Brain microvascular endothelial cell (primary cell): ENCODE results near the gene WDR41.
"Not testable (repeated sequence)": the region's sequence is repeated elsewhere in the genome, so short reads cannot be mapped to it uniquely, and the experiment has no call there.

Source experiments
- DNase-seq: peaks from one replicate; pipeline ENCODE4 v3.0.0-alpha.2; 2020
- H3K27ac ChIP-seq: fragments of 250-450 bp; sonication (Bioruptor Pico); 2 replicates; pipeline ENCODE4 v1.5.1; 2020; ENCODE audit warnings: mild to moderate bottlenecking, moderate library complexity
- H3K27me3 ChIP-seq: fragments of 250-450 bp; sonication (Bioruptor Pico); replicated peaks from 2 replicates; pipeline ENCODE4 v1.5.1; 2020; ENCODE audit warnings: mild to moderate bottlenecking
- H3K36me3 ChIP-seq: fragments of 250-450 bp; sonication (Bioruptor Pico); replicated peaks from 2 replicates; pipeline ENCODE4 v1.5.1; 2020; ENCODE audit warnings: mild to moderate bottlenecking
- H3K4me3 ChIP-seq: 2 replicates; pipeline ENCODE4 v1.5.1; 2011; ENCODE audit warnings: low read depth, mild to moderate bottlenecking, control low read depth, low read length, moderate library complexity
- CTCF ChIP-seq: IDR thresholded peaks from 2 replicates; pipeline ENCODE4 v1.5.1; 2011; ENCODE audit warnings: low read depth, mild to moderate bottlenecking, moderate library complexity, low read length, control low read depth, inconsistent platforms; ENCODE audit errors: missing control alignments
- in situ Hi-C: cut with HindIII; loops from 2 replicates; pipeline ENCODE4 v1.10.0; 2017; ENCODE audit warnings: low sequenced_read_pairs, low pct_ligation_motif_present

The WDR41 gene

GRCh38 chr5:77486344-77486962 is 5.7 kb downstream of the WDR41 start:
- Histone ChIP-seq H3K36me3 (peaks cover 17% of the 10 kb centered on the region), H3K4me3 (no peak overlapping the region), H3K27ac (no peak overlapping the region), H3K27me3 (no peaks in the 10 kb centered on the region)
- no peak for DNase-seq
- in situ Hi-C loops: no loop called here
- TF ChIP-seq CTCF: no peak

GRCh38 chr5:77483682-77484081 is 8.4 kb downstream of the WDR41 start:
- no peak overlapping the region for H3K4me3 ChIP-seq
- H3K36me3 ChIP-seq: peaks cover 21% of the 10 kb centered on the region
- in situ Hi-C loops: no loop called here
- TF ChIP-seq CTCF: no peak
- H3K27me3 ChIP-seq: no peaks in the 10 kb centered on the region
- no peak for DNase-seq
- no peak overlapping the region for H3K27ac ChIP-seq

GRCh38 chr5:77475041-77475440 is 17.1 kb downstream of the WDR41 start:
- H3K27me3 ChIP-seq, H3K36me3 ChIP-seq, H3K27ac ChIP-seq, DNase-seq, in situ Hi-C loops, H3K4me3 ChIP-seq: not testable (repeated sequence)

- H3K4me3 ChIP-seq, in situ Hi-C loops, DNase-seq, H3K27ac ChIP-seq, H3K27me3 ChIP-seq, H3K36me3 ChIP-seq: not testable (repeated sequence)
Measured at GRCh38 chr5:77468875-77469274, 23.2 kb downstream of the WDR41 start.

- in situ Hi-C loops: no loop called here
- H3K4me3 ChIP-seq: no peak overlapping the region
- no peak overlapping the region for H3K27ac ChIP-seq
- no peak for TF ChIP-seq CTCF
- no peaks in the 10 kb centered on the region for H3K27me3 ChIP-seq
- no peak for DNase-seq
- no peaks in the 10 kb centered on the region for H3K36me3 ChIP-seq
Measured at GRCh38 chr5:77463905-77464304, 28.2 kb downstream of the WDR41 start.

GRCh38 chr5:77461287-77461686 is 30.8 kb downstream of the WDR41 start:
- DNase-seq: no peak
- H3K27ac ChIP-seq: no peak overlapping the region
- no peaks in the 10 kb centered on the region for H3K36me3 ChIP-seq
- in situ Hi-C loops: no loop called here
- H3K4me3 ChIP-seq: no peak overlapping the region
- TF ChIP-seq CTCF: no peak
- H3K27me3 ChIP-seq: no peaks in the 10 kb centered on the region

- no peak for DNase-seq
- in situ Hi-C loops: no loop called here
- Histone ChIP-seq H3K27ac (no peak overlapping the region), H3K4me3 (no peak overlapping the region), H3K36me3 (peaks cover 11% of the 10 kb centered on the region), H3K27me3 (no peaks in the 10 kb centered on the region)
- TF ChIP-seq CTCF: no peak
Measured at GRCh38 chr5:77454123-77454522, 38.0 kb downstream of the WDR41 start.
